ENCODE data around the gene ITIH1.

The ITIH1 gene

DNA sequence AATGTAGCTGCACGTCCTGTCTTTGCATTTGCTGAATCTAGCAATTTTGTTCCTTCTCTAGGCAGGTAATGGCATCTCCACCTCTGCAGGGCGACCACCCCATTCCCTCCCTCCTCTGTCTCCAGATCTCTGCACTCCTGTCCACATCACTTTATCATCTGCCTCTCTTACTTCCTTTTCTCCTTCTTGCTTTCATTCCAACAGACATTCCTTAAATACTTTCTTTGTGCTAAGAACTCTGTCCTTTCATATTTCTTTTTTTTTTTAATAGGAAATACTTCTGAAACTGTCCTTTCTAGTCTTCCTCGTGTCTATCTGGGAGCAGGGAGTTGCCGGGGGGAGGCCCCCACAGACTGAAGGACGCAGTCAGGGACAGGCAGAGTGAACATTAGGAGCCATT, 24.4 kb downstream of the ITIH1 start:
- TF ChIP-seq SIN3A (IDR thresholded peaks at IDR 0.05; ENCODE audit: borderline replicate concordance, insufficient read depth, low read length) (no peak), POLR2AphosphoS5 (IDR thresholded peaks at IDR 0.05; ENCODE audit: low read depth, low read length) (no peak), FOXP2 (optimal IDR thresholded peaks at IDR 0.05; ENCODE audit: borderline replicate concordance, extremely low read depth, extremely low read length, insufficient read depth) (no peak), TAF1 (IDR thresholded peaks at IDR 0.05; ENCODE audit: borderline replicate concordance, insufficient read depth, low read length) (no peak)
- TF ChIP-seq, protein P1, sequence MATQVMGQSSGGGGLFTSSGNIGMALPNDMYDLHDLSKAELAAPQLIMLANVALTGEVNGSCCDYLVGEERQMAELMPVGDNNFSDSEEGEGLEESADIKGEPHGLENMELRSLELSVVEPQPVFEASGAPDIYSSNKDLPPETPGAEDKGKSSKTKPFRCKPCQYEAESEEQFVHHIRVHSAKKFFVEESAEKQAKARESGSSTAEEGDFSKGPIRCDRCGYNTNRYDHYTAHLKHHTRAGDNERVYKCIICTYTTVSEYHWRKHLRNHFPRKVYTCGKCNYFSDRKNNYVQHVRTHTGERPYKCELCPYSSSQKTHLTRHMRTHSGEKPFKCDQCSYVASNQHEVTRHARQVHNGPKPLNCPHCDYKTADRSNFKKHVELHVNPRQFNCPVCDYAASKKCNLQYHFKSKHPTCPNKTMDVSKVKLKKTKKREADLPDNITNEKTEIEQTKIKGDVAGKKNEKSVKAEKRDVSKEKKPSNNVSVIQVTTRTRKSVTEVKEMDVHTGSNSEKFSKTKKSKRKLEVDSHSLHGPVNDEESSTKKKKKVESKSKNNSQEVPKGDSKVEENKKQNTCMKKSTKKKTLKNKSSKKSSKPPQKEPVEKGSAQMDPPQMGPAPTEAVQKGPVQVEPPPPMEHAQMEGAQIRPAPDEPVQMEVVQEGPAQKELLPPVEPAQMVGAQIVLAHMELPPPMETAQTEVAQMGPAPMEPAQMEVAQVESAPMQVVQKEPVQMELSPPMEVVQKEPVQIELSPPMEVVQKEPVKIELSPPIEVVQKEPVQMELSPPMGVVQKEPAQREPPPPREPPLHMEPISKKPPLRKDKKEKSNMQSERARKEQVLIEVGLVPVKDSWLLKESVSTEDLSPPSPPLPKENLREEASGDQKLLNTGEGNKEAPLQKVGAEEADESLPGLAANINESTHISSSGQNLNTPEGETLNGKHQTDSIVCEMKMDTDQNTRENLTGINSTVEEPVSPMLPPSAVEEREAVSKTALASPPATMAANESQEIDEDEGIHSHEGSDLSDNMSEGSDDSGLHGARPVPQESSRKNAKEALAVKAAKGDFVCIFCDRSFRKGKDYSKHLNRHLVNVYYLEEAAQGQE (IDR thresholded peaks at IDR 0.05; ENCODE audit: insufficient read depth in 1 of 2, low read depth in 2 of 2, low read length in 2 of 2): no peak

DNA sequence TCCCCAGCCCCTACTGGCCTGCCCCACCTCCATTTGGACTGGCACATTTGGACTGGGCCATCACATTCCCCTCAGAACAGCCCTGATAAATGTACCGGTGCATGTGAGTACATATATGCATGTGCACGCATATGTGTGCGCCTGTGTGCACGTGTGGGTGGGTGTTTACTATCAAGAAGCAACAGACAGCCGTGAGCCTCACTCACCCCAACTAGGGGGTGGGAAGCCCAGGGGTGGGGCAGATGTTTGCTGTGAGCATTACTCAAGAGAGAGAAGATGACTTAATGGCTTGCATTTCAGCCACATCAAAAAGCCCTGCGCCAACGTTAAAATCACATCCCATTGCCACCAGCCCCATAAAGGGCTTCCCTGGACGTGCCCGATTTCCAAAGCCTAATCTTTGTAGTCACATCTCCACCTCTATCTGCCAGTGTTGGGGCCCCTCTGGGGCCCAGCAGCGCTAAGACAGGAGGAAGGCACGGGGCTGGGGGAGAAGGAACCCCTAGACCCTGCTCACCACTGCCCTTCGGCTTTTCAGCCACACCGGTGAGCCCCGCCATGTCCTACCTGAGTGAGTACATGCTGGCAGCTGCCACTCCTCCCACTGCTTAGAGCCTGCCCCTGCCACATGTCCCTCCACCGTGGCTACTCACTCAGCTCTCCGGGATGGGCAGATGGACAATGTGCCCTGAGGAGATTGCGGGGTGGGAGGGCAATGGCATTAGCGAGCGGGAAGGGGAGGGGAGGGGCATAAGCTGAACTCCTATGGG, 28.1 kb downstream of the ITIH1 start:
- TF ChIP-seq FOXP2 (optimal IDR thresholded peaks at IDR 0.05; ENCODE audit: borderline replicate concordance, extremely low read depth, extremely low read length, insufficient read depth): no peak
- TF ChIP-seq POLR2AphosphoS5 (IDR thresholded peaks at IDR 0.05; ENCODE audit: low read depth, low read length): no peak
- TF ChIP-seq, protein P1 (IDR thresholded peaks at IDR 0.05; ENCODE audit: insufficient read depth in 1 of 2, low read depth in 2 of 2, low read length in 2 of 2): no peak
- TF ChIP-seq SIN3A (IDR thresholded peaks at IDR 0.05; ENCODE audit: borderline replicate concordance, insufficient read depth, low read length): no peak
- TF ChIP-seq TAF1 (IDR thresholded peaks at IDR 0.05; ENCODE audit: borderline replicate concordance, insufficient read depth, low read length): no peak

DNA sequence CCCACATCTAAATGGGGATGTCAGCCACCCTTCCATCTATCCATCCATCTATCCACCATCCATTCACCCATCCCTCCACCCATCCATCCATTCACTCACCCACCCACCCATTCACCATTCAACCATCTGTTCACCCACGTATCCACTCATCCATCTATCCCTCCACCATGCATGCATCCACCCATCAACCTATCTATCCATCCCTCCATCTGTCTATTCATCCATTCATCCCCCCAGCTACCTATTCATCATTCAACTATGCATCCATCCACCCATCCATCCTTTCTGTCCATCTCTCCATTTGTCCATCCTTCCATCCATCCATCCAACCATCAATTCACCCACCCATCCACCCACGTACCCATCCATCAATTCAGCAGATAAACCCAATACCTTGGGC, 31.8 kb downstream of the ITIH1 start:
- TF ChIP-seq FOXP2 (optimal IDR thresholded peaks at IDR 0.05; ENCODE audit: borderline replicate concordance, extremely low read depth, extremely low read length, insufficient read depth) (no peak), SIN3A (IDR thresholded peaks at IDR 0.05; ENCODE audit: borderline replicate concordance, insufficient read depth, low read length) (no peak), POLR2AphosphoS5 (IDR thresholded peaks at IDR 0.05; ENCODE audit: low read depth, low read length) (no peak), TAF1 (IDR thresholded peaks at IDR 0.05; ENCODE audit: borderline replicate concordance, insufficient read depth, low read length) (no peak)
- TF ChIP-seq, protein P1 (IDR thresholded peaks at IDR 0.05; ENCODE audit: insufficient read depth in 1 of 2, low read depth in 2 of 2, low read length in 2 of 2): no peak

DNA sequence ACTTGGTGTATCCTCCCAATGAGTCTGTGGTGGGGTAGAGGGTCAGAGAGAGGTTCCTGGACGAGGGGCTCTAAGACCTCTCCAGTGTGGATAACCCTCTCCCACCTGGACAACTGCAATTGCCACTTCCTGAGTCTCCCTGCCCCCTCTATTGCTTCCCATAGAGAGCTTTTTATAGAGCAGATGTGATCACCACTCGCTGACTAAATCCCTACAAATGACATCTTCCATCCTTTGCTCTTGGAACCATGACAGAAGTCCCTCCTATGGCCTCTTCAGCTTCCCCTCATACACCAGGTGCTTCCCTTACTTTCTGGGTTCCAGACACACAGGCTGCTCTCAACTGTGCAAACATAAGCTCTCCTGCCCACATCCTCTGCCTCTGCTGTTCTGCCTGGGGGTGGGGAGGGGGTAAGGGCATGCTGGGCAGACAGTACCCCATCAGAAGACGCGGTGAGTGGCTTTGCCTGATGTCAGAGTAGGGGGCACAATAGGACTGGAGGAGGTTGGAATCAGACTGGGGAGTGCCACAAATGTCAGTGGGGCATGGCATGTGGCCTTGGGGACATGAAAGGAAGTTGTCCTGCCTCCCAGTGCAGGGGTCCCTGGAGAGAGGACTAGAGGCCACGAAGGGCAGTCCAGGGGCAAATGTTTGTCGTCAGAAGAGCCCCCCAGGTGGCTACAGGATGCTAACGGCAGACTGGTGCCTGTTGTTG, 32.4 kb downstream of the ITIH1 start:
- no peak for TF ChIP-seq FOXP2 (optimal IDR thresholded peaks at IDR 0.05; ENCODE audit: borderline replicate concordance, extremely low read depth, extremely low read length, insufficient read depth)
- TF ChIP-seq POLR2AphosphoS5 (IDR thresholded peaks at IDR 0.05; ENCODE audit: low read depth, low read length): no peak
- TF ChIP-seq, protein P1 (IDR thresholded peaks at IDR 0.05; ENCODE audit: insufficient read depth in 1 of 2, low read depth in 2 of 2, low read length in 2 of 2): no peak
- TF ChIP-seq SIN3A (IDR thresholded peaks at IDR 0.05; ENCODE audit: borderline replicate concordance, insufficient read depth, low read length): no peak
- TF ChIP-seq TAF1 (IDR thresholded peaks at IDR 0.05; ENCODE audit: borderline replicate concordance, insufficient read depth, low read length): no peak
